ENCODE results near the gene LIPT1.
"Not testable (repeated sequence)": the region's sequence is repeated elsewhere in the genome, so short reads cannot be mapped to it uniquely, and the experiment has no call there.

The LIPT1 gene

DNA sequence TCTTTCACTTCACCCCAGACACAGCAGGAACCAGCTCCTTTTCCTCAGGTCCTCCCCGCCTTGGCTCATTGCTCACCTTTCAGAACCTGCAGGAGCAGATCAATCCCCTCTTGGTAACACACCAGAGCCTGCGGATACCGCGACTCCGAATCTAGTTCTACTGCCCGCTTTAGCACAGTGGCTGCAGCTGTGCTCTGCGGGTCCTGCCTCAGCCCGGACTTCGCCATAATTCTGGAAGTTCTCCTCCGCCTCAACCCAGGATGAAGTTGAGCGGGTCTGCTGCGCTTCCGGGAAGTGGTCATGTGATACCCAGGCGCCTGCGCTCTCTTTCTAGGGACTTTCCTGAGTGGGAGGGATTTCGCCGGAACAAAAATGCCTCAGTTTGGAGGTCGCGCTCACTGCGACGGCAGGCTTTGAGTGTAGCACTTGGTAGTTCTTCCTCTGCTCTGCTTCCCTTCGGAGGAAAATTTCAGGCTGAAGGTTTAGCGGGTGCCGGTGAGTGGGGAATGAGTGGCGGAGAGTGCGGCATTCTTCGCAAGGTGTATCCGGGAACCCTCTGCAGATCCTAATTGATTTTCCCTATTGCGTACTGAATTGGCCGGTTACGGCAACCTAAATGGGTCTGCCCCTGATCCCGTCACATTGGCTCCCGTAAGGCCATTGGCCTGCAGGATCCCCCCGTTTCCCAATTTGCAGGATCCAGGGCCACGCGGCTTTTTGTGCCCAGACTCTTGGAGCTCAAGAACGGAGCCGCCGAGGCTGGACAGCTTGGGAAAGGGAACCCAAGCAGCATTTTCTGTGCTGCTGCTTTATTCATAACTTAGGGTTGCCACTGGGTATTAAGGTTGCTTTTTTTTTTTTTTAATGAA is 26.2 kb downstream of the LIPT1 start, which contains the start of the genes MITD1 and MRPL30:
TSS of gene MITD1 (minus strand) at position 304 of the 869 bp plus-strand sequence. CDS start at position 227, 77 bp downstream.
TSS of gene MRPL30 (plus strand) at position 430 of the 869 bp plus-strand sequence. CDS start 5,020 bp downstream, outside the sequence.
- DNase-seq (ENCODE audit: low read depth), result peak; percentile 81

DNA sequence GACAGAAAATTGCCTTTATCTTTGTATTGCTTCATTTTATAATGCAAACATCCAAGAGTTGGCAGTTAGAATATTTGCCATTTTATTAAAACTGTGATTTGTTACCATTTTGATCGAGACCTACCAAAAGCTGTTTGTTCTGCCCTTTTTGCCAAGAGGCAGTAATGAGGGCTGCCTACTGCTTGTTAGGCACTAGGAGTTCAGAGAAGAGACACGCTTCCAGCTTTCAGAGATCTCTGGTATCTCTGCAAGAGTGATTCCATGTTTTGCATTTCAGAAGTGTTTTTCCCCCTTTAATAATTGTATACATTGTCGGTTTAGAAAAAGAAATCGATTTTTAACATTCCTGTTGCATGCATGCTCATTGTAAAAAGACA is 26.8 kb downstream of the LIPT1 start:
- no peak for DNase-seq (ENCODE audit: low read depth)

DNA sequence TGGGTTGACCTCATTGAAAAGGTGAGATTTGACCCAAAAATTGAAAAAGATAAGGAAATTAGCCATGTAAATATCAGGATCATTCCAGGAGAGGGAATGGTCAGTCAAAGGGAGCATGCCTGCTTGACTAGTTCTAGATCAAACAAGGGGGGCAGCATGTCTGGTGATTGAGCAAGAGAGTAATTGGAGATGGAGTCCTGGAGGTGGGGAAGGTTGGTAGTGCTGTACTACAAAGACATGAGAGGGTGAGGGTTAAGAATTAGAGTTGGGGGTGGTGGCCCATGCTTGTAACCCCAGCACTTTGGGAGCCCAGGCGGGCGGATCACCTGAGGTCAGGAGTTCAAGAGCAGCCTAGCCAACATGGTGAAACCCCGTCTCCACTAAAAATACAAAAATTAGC is 28.3 kb downstream of the LIPT1 start:
- DNase-seq (ENCODE audit: low read depth), result no peak

DNA sequence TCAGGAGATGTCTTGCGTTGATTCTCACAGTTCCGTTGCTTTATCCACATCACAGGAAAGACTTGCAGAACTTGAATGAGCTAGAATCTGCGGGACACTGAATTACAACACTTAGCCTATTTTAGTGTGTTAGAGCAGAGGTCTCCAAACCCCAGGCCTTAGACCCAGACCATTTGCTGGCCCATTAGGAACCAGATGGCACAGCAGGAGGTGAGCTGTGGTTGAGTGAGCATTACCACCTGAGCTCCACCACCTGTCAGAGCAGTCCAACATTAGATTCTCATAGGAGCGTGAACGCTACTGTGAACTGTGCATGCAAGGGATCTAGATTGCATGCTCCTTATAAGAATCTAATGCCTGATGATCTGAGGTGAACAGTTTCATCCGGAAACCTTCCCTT is 30.0 kb downstream of the LIPT1 start:
- DNase-seq (ENCODE audit: low read depth), result no peak

DNA sequence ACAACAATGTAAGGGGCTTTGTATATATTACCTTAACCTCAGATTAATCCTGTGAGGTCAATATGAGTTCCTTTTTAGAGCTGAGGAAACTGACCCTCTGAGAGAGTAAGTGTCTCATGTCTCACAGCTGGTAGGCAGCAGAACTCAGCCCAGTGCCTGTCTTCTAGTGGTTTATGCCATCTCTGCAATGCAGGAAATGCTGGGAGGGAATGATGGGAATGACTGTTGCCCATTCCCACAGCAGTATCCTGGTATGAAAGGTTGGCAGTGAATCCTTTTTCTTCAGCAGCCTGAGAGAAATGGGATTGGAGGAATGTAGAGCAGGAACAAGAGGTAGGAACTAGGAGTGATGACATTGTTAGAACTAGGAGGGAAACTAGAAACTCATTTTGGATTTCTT is 32.2 kb downstream of the LIPT1 start:
- DNase-seq (ENCODE audit: low read depth), result no peak

DNA sequence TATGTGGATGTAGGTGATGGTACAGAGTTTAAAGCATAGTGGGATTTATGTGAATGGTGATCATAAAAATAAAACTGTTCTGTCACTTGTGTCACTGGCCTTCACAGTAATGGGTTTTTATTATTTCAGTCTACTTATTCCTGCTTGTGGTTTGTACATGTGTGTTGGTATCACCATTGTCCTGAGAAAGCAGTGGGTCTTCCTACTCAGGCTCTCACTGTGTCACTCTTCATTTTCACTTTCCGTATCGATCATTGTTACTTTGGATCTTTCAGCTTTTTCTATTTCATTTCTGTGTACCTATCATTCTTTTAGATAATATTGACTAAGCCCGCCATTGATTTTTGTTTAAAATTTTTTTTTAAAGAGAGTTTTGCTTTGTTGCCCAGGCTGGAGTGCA is 33.6 kb downstream of the LIPT1 start:
- no peak for DNase-seq (ENCODE audit: low read depth)

DNA sequence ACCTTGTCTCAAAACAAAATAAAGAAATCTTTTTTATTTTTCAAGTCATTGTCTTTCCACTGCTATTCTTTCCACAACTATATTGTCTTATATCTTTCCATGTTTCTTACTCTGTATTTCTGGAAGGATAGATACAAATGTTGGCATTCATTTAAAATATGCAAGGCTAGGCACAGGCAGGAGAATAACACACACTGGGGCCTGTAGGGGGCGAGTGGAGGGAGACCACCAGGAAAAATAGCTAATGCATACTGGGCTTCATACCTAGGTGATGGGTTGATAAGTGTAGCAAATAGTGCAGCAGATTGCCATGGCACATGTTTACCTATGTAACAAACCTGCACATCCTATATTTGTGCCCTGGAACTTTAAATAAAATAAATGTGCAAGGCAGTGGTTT is 35.8 kb downstream of the LIPT1 start:
- DNase-seq (ENCODE audit: low read depth), result no peak

DNA sequence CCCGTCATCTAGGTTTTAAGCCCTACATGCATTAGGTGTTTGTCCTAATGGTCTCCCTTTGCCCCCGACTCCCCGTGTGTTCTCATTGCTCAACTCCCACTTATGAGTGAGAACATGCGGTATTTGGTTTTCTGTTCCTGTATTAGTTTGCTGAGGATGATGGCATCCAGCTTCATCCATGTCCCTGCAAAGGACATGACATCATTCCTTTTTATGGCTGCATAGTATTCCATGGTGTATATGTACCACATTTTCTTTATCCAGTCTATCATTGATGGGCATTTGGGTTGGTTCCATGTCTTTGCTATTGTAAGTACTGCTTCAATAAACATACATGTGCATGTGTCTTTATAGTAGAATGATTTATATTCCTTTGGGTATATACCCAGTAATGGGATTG is 37.6 kb downstream of the LIPT1 start:
- DNase-seq (ENCODE audit: low read depth), result not testable (repeated sequence)

DNA sequence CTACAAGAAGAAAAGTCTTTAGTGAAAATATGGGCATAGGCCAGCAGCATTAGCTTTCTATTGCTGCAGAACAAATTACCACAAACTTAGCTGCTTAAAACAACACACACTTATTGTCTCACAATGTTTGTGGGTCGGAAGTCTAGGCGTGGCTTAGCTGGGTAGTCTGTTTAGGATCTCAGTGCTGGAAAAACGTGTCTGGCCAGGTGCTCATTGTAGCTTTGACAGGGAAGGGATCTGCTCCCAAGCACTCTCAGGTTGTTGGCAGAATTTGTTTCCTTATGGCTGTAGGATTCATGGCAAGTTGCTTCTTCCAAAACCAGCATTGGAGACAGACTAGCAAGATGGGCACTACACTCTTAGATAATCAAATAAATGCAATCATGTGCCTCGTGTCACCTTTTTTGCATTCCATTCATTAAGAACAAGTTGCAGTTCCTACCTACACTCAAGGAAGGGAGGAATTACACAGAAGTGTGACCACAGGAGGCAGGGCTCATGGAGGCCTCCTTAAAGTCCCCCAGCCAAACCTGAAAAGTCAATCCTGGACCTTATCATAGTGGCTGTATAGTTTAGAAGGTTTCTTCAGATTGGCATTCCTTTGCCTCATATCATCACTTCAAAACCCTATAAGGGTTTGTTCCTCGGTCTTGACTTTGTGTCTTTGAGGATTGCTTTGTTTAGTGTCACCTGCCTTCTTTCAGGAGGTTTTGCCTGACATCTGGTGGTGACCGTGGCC is 43.5 kb downstream of the LIPT1 start:
- DNase-seq (ENCODE audit: low read depth), result no peak

DNA sequence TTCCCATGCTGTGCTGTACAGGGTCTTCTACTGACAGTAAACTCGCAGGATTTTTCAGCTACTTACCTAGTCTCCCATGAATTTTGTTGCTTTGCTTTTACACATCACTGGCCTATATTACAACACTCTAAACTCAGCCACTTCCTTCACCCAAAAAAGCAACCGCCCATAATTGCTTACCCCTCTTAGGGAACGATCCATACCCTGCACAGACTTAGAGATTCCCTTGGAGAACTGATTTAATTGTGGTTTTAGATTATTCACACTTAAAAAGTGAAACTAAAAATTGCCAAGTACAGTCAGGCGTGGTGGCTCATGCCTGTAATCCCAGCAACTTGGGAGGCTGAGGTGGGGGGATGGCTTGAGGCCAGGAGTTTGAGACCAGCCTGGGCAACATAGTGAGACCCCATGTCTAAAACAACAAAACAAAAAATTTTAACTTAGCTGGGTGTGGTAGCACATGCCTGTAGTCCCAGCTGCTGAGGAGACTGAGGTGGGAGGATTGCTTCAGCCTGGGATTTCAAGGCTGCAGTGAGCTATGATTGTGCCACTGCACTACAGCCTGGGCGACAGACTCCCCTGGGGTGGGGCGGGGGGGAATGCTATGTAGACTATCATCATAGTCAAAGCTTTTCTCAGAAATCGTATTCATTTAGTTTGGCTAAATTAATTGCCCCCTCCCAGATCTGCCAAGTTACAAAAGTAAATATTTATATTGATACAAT is 45.5 kb downstream of the LIPT1 start:
- DNase-seq (ENCODE audit: low read depth), result no peak

DNA sequence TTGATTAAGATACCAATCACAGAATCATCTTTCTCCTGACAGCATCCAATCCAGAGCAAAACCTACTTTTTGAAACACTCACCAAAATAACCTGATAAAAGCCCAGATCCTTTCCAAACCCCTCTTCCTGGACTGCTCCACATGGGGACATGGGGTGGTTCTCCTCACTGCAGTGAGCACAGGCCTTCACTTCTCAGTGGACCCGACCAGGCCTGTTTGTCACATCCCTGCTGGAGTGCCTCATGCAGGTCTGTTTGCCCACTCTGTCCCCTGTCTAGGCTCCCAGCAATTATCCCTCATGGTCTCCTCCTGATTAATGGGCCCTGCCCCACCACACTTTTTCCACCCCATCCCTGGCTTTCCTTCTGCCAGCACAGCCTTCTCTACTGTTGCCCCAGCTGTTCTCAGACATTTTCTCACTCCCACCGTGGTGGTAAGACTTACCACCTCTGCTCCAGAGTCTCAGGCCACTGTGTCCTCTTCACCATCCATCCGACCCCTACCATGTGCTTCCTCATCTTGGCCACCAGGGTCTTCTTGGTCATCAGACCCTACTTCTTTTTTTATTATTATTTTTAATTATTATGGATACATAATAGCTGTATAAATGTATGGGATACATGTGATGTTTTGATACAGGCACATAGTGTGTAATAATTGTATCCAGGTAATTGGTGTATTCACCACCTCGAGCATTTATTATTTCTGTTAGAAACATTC is 47.4 kb downstream of the LIPT1 start:
- no peak for DNase-seq (ENCODE audit: low read depth)

DNA sequence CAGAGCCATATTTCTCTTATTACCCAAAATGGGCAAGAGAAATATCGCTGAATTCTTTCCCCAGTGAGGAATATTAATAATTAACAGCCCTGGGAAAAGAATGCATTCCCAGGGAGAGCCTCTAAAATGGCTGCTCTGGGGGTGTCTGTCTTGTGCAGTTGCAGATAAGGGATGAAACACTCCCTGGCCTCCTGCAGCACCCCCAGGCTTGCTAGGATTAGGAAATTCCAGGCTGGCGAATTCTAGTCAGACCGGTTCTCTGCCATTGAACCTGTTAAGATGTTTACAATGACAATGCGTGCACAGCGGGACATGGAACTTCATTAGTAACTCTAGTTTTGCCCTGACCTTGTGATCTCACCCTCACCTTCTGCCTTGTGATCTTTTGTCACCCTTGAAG is 50.7 kb downstream of the LIPT1 start:
- DNase-seq (ENCODE audit: low read depth), result no peak
